Measurements from ENCODE around the gene FAM222A. TPM values are rescaled to one million over a fixed set of nuclear protein-coding genes. Genes with fewer than 3 reads are reported as not detected.

FAM222A gene
- total RNA-seq, 1 experiment from 2014 or later, result 3.7 TPM

- TF ChIP-seq, protein P1, sequence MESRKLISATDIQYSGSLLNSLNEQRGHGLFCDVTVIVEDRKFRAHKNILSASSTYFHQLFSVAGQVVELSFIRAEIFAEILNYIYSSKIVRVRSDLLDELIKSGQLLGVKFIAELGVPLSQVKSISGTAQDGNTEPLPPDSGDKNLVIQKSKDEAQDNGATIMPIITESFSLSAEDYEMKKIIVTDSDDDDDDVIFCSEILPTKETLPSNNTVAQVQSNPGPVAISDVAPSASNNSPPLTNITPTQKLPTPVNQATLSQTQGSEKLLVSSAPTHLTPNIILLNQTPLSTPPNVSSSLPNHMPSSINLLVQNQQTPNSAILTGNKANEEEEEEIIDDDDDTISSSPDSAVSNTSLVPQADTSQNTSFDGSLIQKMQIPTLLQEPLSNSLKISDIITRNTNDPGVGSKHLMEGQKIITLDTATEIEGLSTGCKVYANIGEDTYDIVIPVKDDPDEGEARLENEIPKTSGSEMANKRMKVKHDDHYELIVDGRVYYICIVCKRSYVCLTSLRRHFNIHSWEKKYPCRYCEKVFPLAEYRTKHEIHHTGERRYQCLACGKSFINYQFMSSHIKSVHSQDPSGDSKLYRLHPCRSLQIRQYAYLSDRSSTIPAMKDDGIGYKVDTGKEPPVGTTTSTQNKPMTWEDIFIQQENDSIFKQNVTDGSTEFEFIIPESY (IDR thresholded peaks at IDR 0.05; ENCODE audit: extremely low read depth, insufficient replicate concordance, low read length), result no peak
- TF ChIP-seq FOSL1 (IDR thresholded peaks at IDR 0.05; ENCODE audit: low read depth), result no peak
- TF ChIP-seq EZH2phosphoT487 (IDR thresholded peaks at IDR 0.05; ENCODE audit: borderline replicate concordance), result no peak
- no peak for TF ChIP-seq ZFX (IDR thresholded peaks at IDR 0.05)
- TF ChIP-seq POLR2A (IDR thresholded peaks at IDR 0.05; ENCODE audit: borderline replicate concordance, extremely low read depth, insufficient read depth, insufficient read length), result no peak
- TF ChIP-seq SIN3A (IDR thresholded peaks at IDR 0.05; ENCODE audit: low read depth), result no peak
- TF ChIP-seq CBX3 (IDR thresholded peaks at IDR 0.05; ENCODE audit: low read depth), result no peak
- no peak for TF ChIP-seq POLR2AphosphoS5 (IDR thresholded peaks at IDR 0.05; ENCODE audit: low read depth, low read length)
- no peak for TF ChIP-seq CEBPB (IDR thresholded peaks at IDR 0.05; ENCODE audit: low read depth)
- no peak for TF ChIP-seq YY1 (IDR thresholded peaks at IDR 0.05; ENCODE audit: extremely low read depth, insufficient replicate concordance, low read depth, low read length)
- no peak for TF ChIP-seq ATF3 (IDR thresholded peaks at IDR 0.05)
- TF ChIP-seq EZH2 (IDR thresholded peaks at IDR 0.05), result no peak
- H3K36me3 ChIP-seq (ENCODE audit: control insufficient read depth in 1 of 2, insufficient read depth in 2 of 2, low read length in 2 of 2), result no peaks in the 10 kb centered on the region
- H3K4me3 ChIP-seq (replicated peaks in 1 of 2; ENCODE audit: low read depth in 1 of 2, low read length in 2 of 2), result no peak overlapping the region
- no peak overlapping the region for H2AFZ ChIP-seq (ENCODE audit: low read depth, low read length, poor library complexity, severe bottlenecking)
- no peaks in the 10 kb centered on the region for H4K20me1 ChIP-seq (ENCODE audit: insufficient read depth)
- H3K9me3 ChIP-seq (ENCODE audit: control insufficient read depth in 1 of 2, insufficient read depth in 1 of 2, low read depth in 1 of 2, low read length in 2 of 2), result no peaks in the 10 kb centered on the region
- RAD21 ChIA-PET (ENCODE audit: low non-redundant PET in 1 of 2, low total read pairs in 2 of 2, uncharacterized antibody in 2 of 2, unreplicated experiment in 2 of 2), result no interaction called here
- H3K4me1 ChIP-seq (ENCODE audit: control insufficient read depth in 1 of 2, insufficient read depth in 2 of 2, low read length in 2 of 2), result no peaks in the 10 kb centered on the region
- H3K9me2 ChIP-seq (ENCODE audit: insufficient read depth), result no peaks in the 10 kb centered on the region
- no peak overlapping the region for H3K27ac ChIP-seq (ENCODE audit: low read depth, low read length)
- H3K27me3 ChIP-seq (ENCODE audit: insufficient read depth, low read length), result no peaks in the 10 kb centered on the region
- BruUV-seq (replicated peaks), result no TSS peak
- H3K79me2 ChIP-seq (ENCODE audit: insufficient read depth, low read length), result no peaks in the 10 kb centered on the region
- CTCF ChIA-PET, result no interaction called here
- H3K4me2 ChIP-seq (ENCODE audit: low read length), result no peak overlapping the region
- intact Hi-C loops (cut with micrococcal nuclease), result no loop called here
- no peak for DNase-seq (ENCODE audit: low read depth, low spot score)
- H3K9ac ChIP-seq (ENCODE audit: low read length), result no peak overlapping the region
- no peak for ATAC-seq
- POLR2A ChIA-PET, result no interaction called here
Measured at GRCh38 chr12:109729801-109730200, 16.2 kb downstream of the FAM222A start.
